ENCODE results near the gene FRMD6.

The FRMD6 gene

DNA sequence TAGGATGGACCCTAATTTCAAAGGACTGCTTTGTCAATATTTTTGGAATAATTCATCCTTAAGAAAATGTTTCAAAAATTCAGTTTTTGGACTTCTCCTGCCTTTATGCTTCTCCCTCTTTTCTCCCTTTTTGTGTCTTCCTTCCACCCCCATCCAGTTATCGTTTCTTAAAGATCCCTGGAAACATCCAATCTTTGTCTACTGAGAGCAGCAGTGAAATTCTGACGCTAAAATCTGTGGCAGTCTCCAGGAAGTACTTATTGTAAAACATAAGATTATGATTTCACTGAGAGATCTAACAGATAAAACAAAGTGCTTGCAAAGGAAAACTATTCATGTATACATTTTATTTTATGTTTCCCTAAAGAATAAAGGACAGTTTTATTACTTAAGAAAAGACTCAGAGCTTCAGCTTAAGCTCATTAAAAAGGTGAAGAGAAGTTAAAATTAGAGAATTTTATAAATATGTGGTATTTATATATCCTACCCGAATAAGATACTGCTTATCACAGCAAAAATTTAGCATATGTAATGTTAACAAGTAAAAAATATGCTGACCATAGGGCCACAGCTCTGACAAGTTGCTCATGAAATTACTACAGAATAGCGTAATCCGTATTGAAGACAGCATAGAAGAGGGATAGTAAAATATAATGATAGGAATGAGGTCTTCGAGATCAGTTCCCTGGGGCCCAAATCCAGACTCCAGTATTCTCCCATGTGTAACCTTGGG is 6.9 kb downstream of the FRMD6 start:
- H3K4me1 ChIP-seq (ENCODE audit: insufficient read depth, low read length), result peaks cover 16% of the 10 kb centered on the region
- H3K9me3 ChIP-seq (ENCODE audit: low read length), result no peaks in the 10 kb centered on the region
- no peaks in the 10 kb centered on the region for H3K36me3 ChIP-seq (ENCODE audit: insufficient read depth, low read length)
- no peak overlapping the region for H2AFZ ChIP-seq (ENCODE audit: low read depth, low read length)
- no peaks in the 10 kb centered on the region for H3K27me3 ChIP-seq (ENCODE audit: insufficient read depth, low read length)
- H3K4me3 ChIP-seq (ENCODE audit: low read length), result no peak overlapping the region

DNA sequence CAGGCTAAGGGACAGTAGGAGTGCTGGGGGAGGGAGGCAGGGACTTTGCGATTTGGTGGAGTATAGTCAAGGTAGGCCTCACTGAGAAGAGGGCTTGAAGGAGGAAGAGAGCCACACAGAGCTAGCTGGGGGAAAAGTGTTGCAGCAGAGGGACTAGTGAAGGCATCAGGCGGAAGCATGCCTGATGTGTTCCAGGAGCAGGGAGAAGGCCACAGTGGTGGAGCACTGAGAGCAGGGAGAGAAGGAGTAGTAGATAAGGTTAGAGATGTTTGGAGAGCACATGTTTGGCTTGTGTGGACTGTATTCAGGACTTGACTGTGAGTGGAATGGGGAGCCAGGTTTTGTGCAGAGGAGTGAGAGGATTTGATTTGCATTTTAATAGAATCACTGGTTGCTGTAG is 9.0 kb downstream of the FRMD6 start:
- Histone ChIP-seq H3K4me3 (ENCODE audit: low read length) (no peak overlapping the region), H3K4me1 (ENCODE audit: insufficient read depth, low read length) (no peaks in the 10 kb centered on the region), H3K27me3 (ENCODE audit: insufficient read depth, low read length) (no peaks in the 10 kb centered on the region), H3K9me3 (ENCODE audit: low read length) (peaks cover 5% of the 10 kb centered on the region), H3K36me3 (ENCODE audit: insufficient read depth, low read length) (no peaks in the 10 kb centered on the region), H2AFZ (ENCODE audit: low read depth, low read length) (no peak overlapping the region)

DNA sequence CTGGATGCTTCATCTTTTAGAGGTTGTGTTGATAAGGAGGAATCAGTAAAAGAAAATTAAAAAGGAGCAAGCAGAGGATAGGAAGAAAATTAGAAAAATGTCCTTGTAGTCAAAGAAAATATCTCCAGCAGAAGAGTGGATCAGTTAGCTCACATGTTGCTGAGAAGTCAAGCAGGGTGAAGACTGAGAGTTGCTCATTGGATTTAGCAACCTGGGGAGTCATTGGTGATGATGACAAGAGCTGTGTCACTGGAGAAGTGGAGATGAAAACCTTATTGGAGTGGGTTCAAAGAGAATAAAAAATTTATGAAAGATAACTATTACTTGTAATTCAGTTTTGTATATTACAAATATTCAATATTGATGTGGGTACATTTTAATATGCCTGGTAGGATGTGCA is 9.8 kb downstream of the FRMD6 start:
- no peak overlapping the region for H2AFZ ChIP-seq (ENCODE audit: low read depth, low read length)
- H3K27me3 ChIP-seq (ENCODE audit: insufficient read depth, low read length), result no peaks in the 10 kb centered on the region
- H3K4me1 ChIP-seq (ENCODE audit: insufficient read depth, low read length), result no peaks in the 10 kb centered on the region
- H3K4me3 ChIP-seq (ENCODE audit: low read length), result no peak overlapping the region
- H3K9me3 ChIP-seq (ENCODE audit: low read length), result peaks cover 5% of the 10 kb centered on the region
- H3K36me3 ChIP-seq (ENCODE audit: insufficient read depth, low read length), result no peaks in the 10 kb centered on the region

- Histone ChIP-seq H3K4me3 (ENCODE audit: low read length) (no peak overlapping the region), H2AFZ (ENCODE audit: low read depth, low read length) (no peak overlapping the region), H3K4me1 (ENCODE audit: insufficient read depth, low read length) (peaks cover 9% of the 10 kb centered on the region), H3K9me3 (ENCODE audit: low read length) (peaks cover 5% of the 10 kb centered on the region), H3K27me3 (ENCODE audit: insufficient read depth, low read length) (no peaks in the 10 kb centered on the region), H3K36me3 (ENCODE audit: insufficient read depth, low read length) (no peaks in the 10 kb centered on the region)
Measured at GRCh38 chr14:51663783-51664326, 12.1 kb downstream of the FRMD6 start.

GRCh38 chr14:51666070-51666469 is 14.4 kb downstream of the FRMD6 start:
- no peaks in the 10 kb centered on the region for H3K36me3 ChIP-seq (ENCODE audit: insufficient read depth, low read length)
- H3K4me1 ChIP-seq (ENCODE audit: insufficient read depth, low read length), result peaks cover 9% of the 10 kb centered on the region
- peaks cover 5% of the 10 kb centered on the region for H3K9me3 ChIP-seq (ENCODE audit: low read length)
- H2AFZ ChIP-seq (ENCODE audit: low read depth, low read length), result no peak overlapping the region
- H3K4me3 ChIP-seq (ENCODE audit: low read length), result no peak overlapping the region
- no peaks in the 10 kb centered on the region for H3K27me3 ChIP-seq (ENCODE audit: insufficient read depth, low read length)

GRCh38 chr14:51666826-51667225 is 15.1 kb downstream of the FRMD6 start:
- H3K27me3 ChIP-seq (ENCODE audit: insufficient read depth, low read length), result no peaks in the 10 kb centered on the region
- H3K9me3 ChIP-seq (ENCODE audit: low read length), result peaks cover 5% of the 10 kb centered on the region
- H3K4me3 ChIP-seq (ENCODE audit: low read length), result no peak overlapping the region
- no peak overlapping the region for H2AFZ ChIP-seq (ENCODE audit: low read depth, low read length)
- H3K4me1 ChIP-seq (ENCODE audit: insufficient read depth, low read length), result peaks cover 9% of the 10 kb centered on the region
- H3K36me3 ChIP-seq (ENCODE audit: insufficient read depth, low read length), result no peaks in the 10 kb centered on the region

- no peaks in the 10 kb centered on the region for H3K36me3 ChIP-seq (ENCODE audit: insufficient read depth, low read length)
- no peak overlapping the region for H2AFZ ChIP-seq (ENCODE audit: low read depth, low read length)
Measured at GRCh38 chr14:51668870-51669269, 17.2 kb downstream of the FRMD6 start.

GRCh38 chr14:51674294-51675002 is 22.7 kb downstream of the FRMD6 start:
- H3K9me3 ChIP-seq (ENCODE audit: low read length), result no peaks in the 10 kb centered on the region
- H3K27me3 ChIP-seq (ENCODE audit: insufficient read depth, low read length), result no peaks in the 10 kb centered on the region
- H3K4me3 ChIP-seq (ENCODE audit: low read length), result no peak overlapping the region
- H3K4me1 ChIP-seq (ENCODE audit: insufficient read depth, low read length), result peaks cover 16% of the 10 kb centered on the region
- H2AFZ ChIP-seq (ENCODE audit: low read depth, low read length), result no peak overlapping the region
- H3K36me3 ChIP-seq (ENCODE audit: insufficient read depth, low read length), result no peaks in the 10 kb centered on the region

More at GRCh38 chr14:51668870-51669269, 17.2 kb downstream of the FRMD6 start:
- peaks cover 5% of the 10 kb centered on the region for H3K9me3 ChIP-seq (ENCODE audit: low read length)
- H3K4me1 ChIP-seq (ENCODE audit: insufficient read depth, low read length), result peaks cover 9% of the 10 kb centered on the region
- no peak overlapping the region for H3K4me3 ChIP-seq (ENCODE audit: low read length)
- no peaks in the 10 kb centered on the region for H3K27me3 ChIP-seq (ENCODE audit: insufficient read depth, low read length)

- H3K27me3 ChIP-seq (ENCODE audit: insufficient read depth, low read length), result no peaks in the 10 kb centered on the region
- no peaks in the 10 kb centered on the region for H3K9me3 ChIP-seq (ENCODE audit: low read length)
- H3K4me1 ChIP-seq (ENCODE audit: insufficient read depth, low read length), result peaks cover 16% of the 10 kb centered on the region
- no peak overlapping the region for H3K4me3 ChIP-seq (ENCODE audit: low read length)
- H3K36me3 ChIP-seq (ENCODE audit: insufficient read depth, low read length), result no peaks in the 10 kb centered on the region
- no peak overlapping the region for H2AFZ ChIP-seq (ENCODE audit: low read depth, low read length)
Measured at GRCh38 chr14:51676549-51676948, 24.8 kb downstream of the FRMD6 start.

- Histone ChIP-seq H3K9me3 (ENCODE audit: low read length) (no peaks in the 10 kb centered on the region), H3K27me3 (ENCODE audit: insufficient read depth, low read length) (no peaks in the 10 kb centered on the region), H3K36me3 (ENCODE audit: insufficient read depth, low read length) (no peaks in the 10 kb centered on the region), H3K4me1 (ENCODE audit: insufficient read depth, low read length) (peaks cover 16% of the 10 kb centered on the region), H3K4me3 (ENCODE audit: low read length) (no peak overlapping the region), H2AFZ (ENCODE audit: low read depth, low read length) (no peak overlapping the region)
Measured at GRCh38 chr14:51677266-51677665, 25.6 kb downstream of the FRMD6 start.

- Histone ChIP-seq H3K27me3 (ENCODE audit: insufficient read depth, low read length) (no peaks in the 10 kb centered on the region), H2AFZ (ENCODE audit: low read depth, low read length) (no peak overlapping the region), H3K4me1 (ENCODE audit: insufficient read depth, low read length) (peaks cover 16% of the 10 kb centered on the region), H3K36me3 (ENCODE audit: insufficient read depth, low read length) (no peaks in the 10 kb centered on the region), H3K4me3 (ENCODE audit: low read length) (no peak overlapping the region), H3K9me3 (ENCODE audit: low read length) (no peaks in the 10 kb centered on the region)
Measured at GRCh38 chr14:51677738-51678137, 26.0 kb downstream of the FRMD6 start.

DNA sequence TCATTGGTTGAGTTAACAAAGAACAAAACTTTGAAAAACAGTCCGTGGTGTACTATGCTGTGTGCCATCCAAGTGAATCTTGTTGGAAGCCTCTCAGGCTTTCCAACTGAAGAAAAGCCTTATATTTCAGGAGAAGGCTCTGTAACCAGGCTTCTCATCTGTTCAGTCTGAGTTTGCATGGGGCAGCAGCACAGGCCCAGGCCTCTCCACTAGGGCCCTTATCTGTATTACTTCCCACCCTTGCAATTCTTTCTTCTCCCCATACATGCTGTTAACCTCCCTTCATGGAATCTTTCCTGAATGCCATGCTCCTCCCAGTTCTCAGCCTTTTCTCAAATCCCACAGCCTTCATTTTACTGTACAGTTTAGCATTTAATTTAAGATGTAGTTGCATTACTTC is 28.3 kb downstream of the FRMD6 start:
- Histone ChIP-seq H2AFZ (ENCODE audit: low read depth, low read length) (no peak overlapping the region), H3K27me3 (ENCODE audit: insufficient read depth, low read length) (no peaks in the 10 kb centered on the region), H3K36me3 (ENCODE audit: insufficient read depth, low read length) (no peaks in the 10 kb centered on the region), H3K4me1 (ENCODE audit: insufficient read depth, low read length) (peaks cover 16% of the 10 kb centered on the region), H3K4me3 (ENCODE audit: low read length) (no peak overlapping the region), H3K9me3 (ENCODE audit: low read length) (no peaks in the 10 kb centered on the region)

DNA sequence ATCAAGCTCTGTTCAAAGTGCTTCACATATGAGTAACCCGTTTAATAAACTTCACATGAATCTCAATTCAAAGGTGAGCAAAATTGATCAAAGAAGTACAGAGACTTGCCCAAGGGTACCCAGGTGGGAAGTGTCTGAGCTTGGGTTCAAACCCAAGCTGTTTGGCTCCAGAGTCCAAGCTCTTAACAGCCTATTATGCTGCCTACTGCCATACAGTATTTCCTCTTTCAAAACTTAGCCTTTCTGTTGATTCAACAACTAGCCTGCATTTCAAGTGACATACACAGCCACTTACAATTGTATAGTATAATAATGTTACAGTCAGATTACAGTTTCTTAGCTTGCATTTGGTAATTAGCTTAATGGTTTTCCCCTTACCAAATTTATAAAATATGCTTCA is 29.7 kb downstream of the FRMD6 start:
- no peaks in the 10 kb centered on the region for H3K27me3 ChIP-seq (ENCODE audit: insufficient read depth, low read length)
- no peak overlapping the region for H2AFZ ChIP-seq (ENCODE audit: low read depth, low read length)
- no peaks in the 10 kb centered on the region for H3K36me3 ChIP-seq (ENCODE audit: insufficient read depth, low read length)
- peaks cover 13% of the 10 kb centered on the region for H3K4me1 ChIP-seq (ENCODE audit: insufficient read depth, low read length)
- H3K9me3 ChIP-seq (ENCODE audit: low read length), result no peaks in the 10 kb centered on the region
- no peak overlapping the region for H3K4me3 ChIP-seq (ENCODE audit: low read length)

Data from neuron (in vitro differentiated cells).